Neural progenitor cell (in vitro differentiated cells): ENCODE measurements around the gene FRMD5. TPM values are rescaled to one million over a fixed set of nuclear protein-coding genes. Genes with fewer than 3 reads are reported as not detected.
"Not testable (repeated sequence)": the region's sequence is repeated elsewhere in the genome, so short reads cannot be mapped to it uniquely, and the experiment has no call there.

Source experiments
- DNase-seq: peaks from one replicate; pipeline ENCODE4 v3.0.0-alpha.2; 2016; ENCODE audit warnings: low spot score
- H2AFZ ChIP-seq: fragments of 200-600 bp; sonication (generic); replicated peaks from 2 replicates; pipeline ENCODE4 v1.6.1; 2016; ENCODE audit warnings: antibody characterized with exemption
- H3F3A ChIP-seq: fragments of 200-600 bp; sonication (generic); 2 replicates; pipeline ENCODE4 v1.6.1; 2016; ENCODE audit warnings: antibody characterized with exemption, low read depth
- H3K27ac ChIP-seq: fragments of 200-600 bp; sonication (generic); 2 replicates; pipeline ENCODE4 v1.5.1; 2016; ENCODE audit warnings: mild to moderate bottlenecking
- H3K27me3 ChIP-seq: fragments of 200-600 bp; sonication (generic); 2 replicates; pipeline ENCODE4 v1.6.1; 2016; ENCODE audit warnings: mild to moderate bottlenecking, moderate library complexity
- H3K36me3 ChIP-seq: fragments of 200-600 bp; sonication (generic); 2 replicates; pipeline ENCODE4 v1.5.1; 2016
- H3K4me1 ChIP-seq: fragments of 200-600 bp; sonication (generic); 2 replicates; pipeline ENCODE4 v1.6.1; 2016; ENCODE audit warnings: mixed run types
- H3K4me2 ChIP-seq: fragments of 200-600 bp; sonication (generic); 2 replicates; pipeline ENCODE4 v1.6.1; 2016
- H3K4me3 ChIP-seq: fragments of 200-600 bp; sonication (generic); 2 replicates; pipeline ENCODE4 v1.5.1; 2016
- H3K79me2 ChIP-seq: fragments of 200-600 bp; sonication (generic); 2 replicates; pipeline ENCODE4 v1.6.1; 2016; ENCODE audit warnings: low read depth
- H3K9ac ChIP-seq: fragments of 200-600 bp; sonication (generic); 2 replicates; pipeline ENCODE4 v1.6.1; 2016
- H3K9me3 ChIP-seq: fragments of 200-600 bp; sonication (generic); 2 replicates; pipeline ENCODE4 v1.5.1; 2016; ENCODE audit warnings: low read depth
- H4K20me1 ChIP-seq: fragments of 200-600 bp; sonication (generic); 2 replicates; pipeline ENCODE4 v1.6.1; 2016; ENCODE audit warnings: low read depth
- H3K27ac Mint-ChIP-seq: 3 replicates; pipeline ENCODE4 v1.8.0; 2021; ENCODE audit warnings: mixed read lengths
- H3K27me3 Mint-ChIP-seq: 2 replicates; pipeline ENCODE4 v1.8.0; 2022; ENCODE audit warnings: low read depth, mild to moderate bottlenecking, inconsistent platforms, moderate library complexity, mixed read lengths; ENCODE audit not compliant: insufficient read depth
- H3K36me3 Mint-ChIP-seq: 3 replicates; pipeline ENCODE4 v1.8.0; 2021; ENCODE audit warnings: mixed read lengths
- H3K4me1 Mint-ChIP-seq: 3 replicates; pipeline ENCODE4 v1.8.0; 2021; ENCODE audit warnings: mixed read lengths
- H3K4me3 Mint-ChIP-seq: 3 replicates; pipeline ENCODE4 v1.8.0; 2021; ENCODE audit warnings: mild to moderate bottlenecking, moderate library complexity, mixed read lengths
- H3K9me3 Mint-ChIP-seq: 3 replicates; pipeline ENCODE4 v1.8.0; 2020; ENCODE audit warnings: mixed read lengths
- CTCF ChIP-seq: fragments of 200-600 bp; sonication (generic); IDR thresholded peaks from 2 replicates; pipeline ENCODE4 v1.5.1; 2017; ENCODE audit warnings: antibody characterized with exemption, mild to moderate bottlenecking
- EZH2 ChIP-seq: fragments of 200-600 bp; sonication (generic); IDR thresholded peaks from 2 replicates; pipeline ENCODE4 v1.6.1; 2017; ENCODE audit warnings: antibody characterized with exemption, mild to moderate bottlenecking, moderate library complexity
- EZH2phosphoT487 ChIP-seq: fragments of 200-600 bp; sonication (generic); IDR thresholded peaks from 2 replicates; pipeline ENCODE4 v1.6.1; 2017; ENCODE audit warnings: antibody characterized with exemption
- total RNA-seq: library from RNA; depleted of rRNA; stranded (reverse); fragments of >200 nt; gene quantifications from 2 replicates; pipeline ENCODE4 v1.2.3, GENCODE V29; 2015; ENCODE audit warnings: low replicate concordance

FRMD5 gene
- total RNA-seq, 1 donor from 2014 or later: 10.1 TPM

GRCh38 chr15:44034334-44034733 is 160.7 kb downstream of the FRMD5 start:
- H3K4me3 Mint-ChIP-seq: no peak overlapping the region
- H3K36me3 ChIP-seq: no peaks in the 10 kb centered on the region
- H3K9me3 ChIP-seq: no peaks in the 10 kb centered on the region
- no peaks in the 10 kb centered on the region for H3K27me3 ChIP-seq
- peaks cover 2% of the 10 kb centered on the region for H3K27me3 Mint-ChIP-seq
- peaks cover 7% of the 10 kb centered on the region for H3K4me1 ChIP-seq
- no peaks in the 10 kb centered on the region for H3K9me3 Mint-ChIP-seq
- no peak overlapping the region for H3K27ac ChIP-seq
- H3K9ac ChIP-seq: no peak overlapping the region
- TF ChIP-seq EZH2: no peak
- TF ChIP-seq CTCF: no peak
- H3K79me2 ChIP-seq: no peaks in the 10 kb centered on the region
- no peak for DNase-seq
- no peaks in the 10 kb centered on the region for H4K20me1 ChIP-seq
- H3K36me3 Mint-ChIP-seq: no peaks in the 10 kb centered on the region
- H3F3A ChIP-seq: peaks cover 6% of the 10 kb centered on the region
- no peak overlapping the region for H3K27ac Mint-ChIP-seq
- H3K4me3 ChIP-seq: no peak overlapping the region
- H3K4me1 Mint-ChIP-seq: peaks cover 14% of the 10 kb centered on the region
- H2AFZ ChIP-seq: no peak overlapping the region
- no peak overlapping the region for H3K4me2 ChIP-seq

GRCh38 chr15:44033894-44034293 is 161.2 kb downstream of the FRMD5 start:
- Mint-ChIP-seq H3K27ac (no peak overlapping the region), H3K36me3 (no peaks in the 10 kb centered on the region), H3K9me3 (no peaks in the 10 kb centered on the region), H3K27me3 (peaks cover 2% of the 10 kb centered on the region), H3K4me1 (peaks cover 11% of the 10 kb centered on the region), H3K4me3 (no peak overlapping the region)
- H2AFZ ChIP-seq: no peak overlapping the region
- TF ChIP-seq EZH2phosphoT487 (no peak), EZH2 (no peak), CTCF (no peak)
- no peaks in the 10 kb centered on the region for H3K27me3 ChIP-seq
- H3K4me3 ChIP-seq: no peak overlapping the region
- no peaks in the 10 kb centered on the region for H3K36me3 ChIP-seq
- no peak overlapping the region for H3K4me2 ChIP-seq
- no peaks in the 10 kb centered on the region for H3K9me3 ChIP-seq
- H3K4me1 ChIP-seq: peaks cover 3% of the 10 kb centered on the region
- no peaks in the 10 kb centered on the region for H4K20me1 ChIP-seq
- H3K27ac ChIP-seq: no peak overlapping the region
- peaks cover 4% of the 10 kb centered on the region for H3F3A ChIP-seq
- no peak overlapping the region for H3K9ac ChIP-seq
- no peak for DNase-seq
- H3K79me2 ChIP-seq: no peaks in the 10 kb centered on the region

- DNase-seq, H3K4me2 ChIP-seq, H3K4me1 Mint-ChIP-seq, H3K9me3 ChIP-seq, H3K36me3 Mint-ChIP-seq, H3K79me2 ChIP-seq, H3K36me3 ChIP-seq, H3K4me1 ChIP-seq, H3K27me3 ChIP-seq, H2AFZ ChIP-seq, H3K27me3 Mint-ChIP-seq, H3K9ac ChIP-seq, H3K27ac ChIP-seq, H4K20me1 ChIP-seq, H3F3A ChIP-seq, H3K4me3 Mint-ChIP-seq, H3K27ac Mint-ChIP-seq, H3K9me3 Mint-ChIP-seq, H3K4me3 ChIP-seq: not testable (repeated sequence)
Measured at GRCh38 chr15:44032820-44033219, 162.3 kb downstream of the FRMD5 start.

GRCh38 chr15:44029940-44030568 is 165.0 kb downstream of the FRMD5 start:
- H3K27ac Mint-ChIP-seq: no peak overlapping the region
- Histone ChIP-seq H3K9me3 (no peaks in the 10 kb centered on the region), H4K20me1 (no peaks in the 10 kb centered on the region), H3K27ac (no peak overlapping the region), H3K9ac (no peak overlapping the region), H3K36me3 (no peaks in the 10 kb centered on the region), H3K4me2 (no peak overlapping the region), H3K4me3 (no peak overlapping the region), H3K27me3 (no peaks in the 10 kb centered on the region), H2AFZ (no peak overlapping the region), H3F3A (no peaks in the 10 kb centered on the region), H3K4me1 (no peaks in the 10 kb centered on the region), H3K79me2 (no peaks in the 10 kb centered on the region)
- no peaks in the 10 kb centered on the region for H3K36me3 Mint-ChIP-seq
- no peaks in the 10 kb centered on the region for H3K9me3 Mint-ChIP-seq
- TF ChIP-seq CTCF (no peak), EZH2 (no peak), EZH2phosphoT487 (no peak)
- no peaks in the 10 kb centered on the region for H3K27me3 Mint-ChIP-seq
- no peak for DNase-seq
- no peak overlapping the region for H3K4me3 Mint-ChIP-seq
- H3K4me1 Mint-ChIP-seq: peaks cover 7% of the 10 kb centered on the region
